GM06990 (cell line): ENCODE data around the gene TNS2.
A peak's percentile ranks its signal among the peaks of the same experiment; 100 is the strongest.

Experiments used
- DNase-seq: peaks from one replicate; pipeline ENCODE4 v3.0.0-alpha.2; 2011; ENCODE audit not compliant: insufficient read length; ENCODE audit errors: extremely low read depth
- H3K27me3 ChIP-seq: replicated peaks from 2 replicates; pipeline ENCODE4 v1.6.0; 2011; ENCODE audit warnings: low read length; ENCODE audit not compliant: control insufficient read depth, insufficient read depth
- H3K36me3 ChIP-seq: 2 replicates; pipeline ENCODE4 v1.5.1; 2011; ENCODE audit warnings: low read length; ENCODE audit not compliant: control insufficient read depth, insufficient read depth
- H3K4me3 ChIP-seq: replicated peaks from 2 replicates; pipeline ENCODE4 v1.5.1; 2011; ENCODE audit warnings: low read depth, mild to moderate bottlenecking, control low read depth, low read length
- CTCF ChIP-seq: IDR thresholded peaks from 2 replicates; pipeline ENCODE4 v1.5.1; 2011; ENCODE audit warnings: low read length, control low read depth, mild to moderate bottlenecking, inconsistent platforms; ENCODE audit not compliant: insufficient read depth, poor library complexity, severe bottlenecking

TNS2 gene

GRCh38 chr12:53053218-53054111, 3.6 kb downstream of the TNS2 start:
- DNase-seq, result no peak
- peak; percentile 71 for TF ChIP-seq CTCF
- H3K27me3 ChIP-seq, result no peaks in the 10 kb centered on the region
- peak overlapping the region; percentile 72 for H3K4me3 ChIP-seq
- no peaks in the 10 kb centered on the region for H3K36me3 ChIP-seq

- Histone ChIP-seq H3K27me3 (no peaks in the 10 kb centered on the region), H3K36me3 (no peaks in the 10 kb centered on the region), H3K4me3 (peak overlapping the region; percentile 72)
- peak; percentile 87 for DNase-seq
- no peak for TF ChIP-seq CTCF
Observed at GRCh38 chr12:53054112-53054878, 4.4 kb downstream of the TNS2 start.

GRCh38 chr12:53055471-53056266, 5.8 kb downstream of the TNS2 start:
- no peaks in the 10 kb centered on the region; the same call in 1 of the 2 replicates for H3K27me3 ChIP-seq
- no peak for DNase-seq
- H3K36me3 ChIP-seq, result no peaks in the 10 kb centered on the region
- TF ChIP-seq CTCF, result no peak
- no peak overlapping the region for H3K4me3 ChIP-seq

- Histone ChIP-seq H3K36me3 (no peaks in the 10 kb centered on the region), H3K4me3 (no peak overlapping the region), H3K27me3 (no peaks in the 10 kb centered on the region; the same call in 1 of the 2 replicates)
- DNase-seq, result no peak
- TF ChIP-seq CTCF, result no peak
Observed at GRCh38 chr12:53056296-53056695, 6.4 kb downstream of the TNS2 start.

GRCh38 chr12:53056901-53057300, 7.0 kb downstream of the TNS2 start:
- TF ChIP-seq CTCF, result no peak
- Histone ChIP-seq H3K36me3 (no peaks in the 10 kb centered on the region), H3K4me3 (no peak overlapping the region), H3K27me3 (no peaks in the 10 kb centered on the region; the same call in 1 of the 2 replicates)
- no peak for DNase-seq
